Fibroblast of skin of right quadriceps (primary cell): ENCODE data around the gene HDDC3.
"Not testable (repeated sequence)": the region's sequence is repeated elsewhere in the genome, so short reads cannot be mapped to it uniquely, and the experiment has no call there.

Experiments used
- DNase-seq: peaks from one replicate; pipeline ENCODE4 v3.0.0-alpha.2; 2013

The HDDC3 gene

GRCh38 chr15:90928106-90928505 is 4.2 kb downstream of the HDDC3 start:
- not testable (repeated sequence) for DNase-seq

GRCh38 chr15:90926766-90927165 is 5.6 kb downstream of the HDDC3 start:
- not testable (repeated sequence) for DNase-seq

GRCh38 chr15:90924375-90924774 is 8.0 kb downstream of the HDDC3 start:
- no peak for DNase-seq

- not testable (repeated sequence) for DNase-seq
Measured at GRCh38 chr15:90922712-90923322, 9.5 kb downstream of the HDDC3 start.

GRCh38 chr15:90921887-90922286 is 10.5 kb downstream of the HDDC3 start:
- DNase-seq = no peak

- DNase-seq = no peak
Measured at GRCh38 chr15:90918835-90919234, 13.5 kb downstream of the HDDC3 start.

GRCh38 chr15:90918034-90918788 is 14.1 kb downstream of the HDDC3 start:
- DNase-seq = no peak

- no peak for DNase-seq
Measured at GRCh38 chr15:90917569-90917968, 14.8 kb downstream of the HDDC3 start.

GRCh38 chr15:90916461-90916860 is 15.9 kb downstream of the HDDC3 start:
- DNase-seq = no peak

- no peak for DNase-seq
Measured at GRCh38 chr15:90915808-90916440, 16.4 kb downstream of the HDDC3 start.

GRCh38 chr15:90915216-90915807 is 17.0 kb downstream of the HDDC3 start:
- DNase-seq = no peak

- no peak for DNase-seq
Measured at GRCh38 chr15:90914305-90915080, 17.9 kb downstream of the HDDC3 start.

- no peak for DNase-seq
Measured at GRCh38 chr15:90913398-90913944, 18.9 kb downstream of the HDDC3 start.

- no peak for DNase-seq
Measured at GRCh38 chr15:90912770-90913075, 19.6 kb downstream of the HDDC3 start.

- DNase-seq = no peak
Measured at GRCh38 chr15:90911906-90912769, 20.2 kb downstream of the HDDC3 start.

- no peak for DNase-seq
Measured at GRCh38 chr15:90911302-90911623, 21.1 kb downstream of the HDDC3 start.

GRCh38 chr15:90910441-90911301 is 21.7 kb downstream of the HDDC3 start:
- DNase-seq = no peak

GRCh38 chr15:90909976-90910375 is 22.4 kb downstream of the HDDC3 start:
- DNase-seq = no peak

- not testable (repeated sequence) for DNase-seq
Measured at GRCh38 chr15:90909449-90909848, 22.9 kb downstream of the HDDC3 start.

GRCh38 chr15:90907838-90908507 is 24.4 kb downstream of the HDDC3 start:
- DNase-seq = no peak
